Activated CD8-positive, alpha-beta memory T cell treated with anti-CD3 and anti-CD28 coated beads, Interleukin-2, amount 50 U/mL, for 48 hours (primary cell): ENCODE measurements around the gene NAALAD2.
"Not testable (repeated sequence)": the region's sequence is repeated elsewhere in the genome, so short reads cannot be mapped to it uniquely, and the experiment has no call there.

Experiments
- DNase-seq: peaks from one replicate; pipeline ENCODE4 v3.0.0-alpha.2; 2020

NAALAD2 gene

GRCh38 chr11:90197377-90197776 lies 62.9 kb downstream of the NAALAD2 start:
- DNase-seq, result no peak

- DNase-seq, result no peak
These were observed 67.9 kb downstream of the NAALAD2 start for GRCh38 chr11:90202342-90202741.

DNA sequence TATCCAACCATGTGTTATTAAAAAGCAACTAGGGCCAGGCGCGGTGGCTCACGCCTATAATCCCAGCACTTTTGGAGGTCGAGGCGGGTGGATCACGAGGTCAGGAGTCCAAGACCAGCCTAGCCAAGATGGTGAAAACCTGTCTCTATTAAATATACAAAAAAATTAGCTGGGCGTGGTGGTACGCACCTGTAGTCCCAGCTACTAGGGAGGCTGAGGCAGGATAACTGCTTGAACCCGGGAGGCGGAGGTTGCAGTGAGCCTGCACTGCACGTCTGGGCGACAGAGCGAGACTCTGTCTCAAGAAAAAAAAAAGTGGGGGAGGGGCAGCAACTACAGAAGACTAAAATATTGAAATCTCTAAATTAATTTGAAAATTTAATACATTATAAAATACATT lies 69.9 kb downstream of the NAALAD2 start:
- no peak for DNase-seq

- DNase-seq, result no peak
These were observed 70.6 kb downstream of the NAALAD2 start for GRCh38 chr11:90204832-90205646.

DNA sequence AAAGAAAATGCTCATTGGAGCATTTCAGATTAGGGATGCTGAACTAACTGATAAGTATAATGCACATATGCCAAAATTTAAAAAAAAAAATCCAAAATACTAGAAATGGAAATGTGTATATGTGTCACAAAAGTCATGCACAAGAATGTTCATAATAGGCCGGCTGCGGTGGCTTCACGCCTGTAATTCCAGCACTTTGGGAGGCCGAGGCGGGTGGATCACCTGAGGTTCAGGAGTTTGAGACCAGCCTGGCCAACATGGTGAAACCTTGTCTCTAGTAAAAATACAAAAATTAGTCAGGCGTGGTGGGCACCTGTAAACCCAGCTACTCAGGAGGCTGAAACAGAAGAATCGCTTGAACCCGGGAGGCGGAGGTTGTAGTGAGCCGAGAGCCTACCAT lies 73.5 kb downstream of the NAALAD2 start:
- not testable (repeated sequence) for DNase-seq

DNA sequence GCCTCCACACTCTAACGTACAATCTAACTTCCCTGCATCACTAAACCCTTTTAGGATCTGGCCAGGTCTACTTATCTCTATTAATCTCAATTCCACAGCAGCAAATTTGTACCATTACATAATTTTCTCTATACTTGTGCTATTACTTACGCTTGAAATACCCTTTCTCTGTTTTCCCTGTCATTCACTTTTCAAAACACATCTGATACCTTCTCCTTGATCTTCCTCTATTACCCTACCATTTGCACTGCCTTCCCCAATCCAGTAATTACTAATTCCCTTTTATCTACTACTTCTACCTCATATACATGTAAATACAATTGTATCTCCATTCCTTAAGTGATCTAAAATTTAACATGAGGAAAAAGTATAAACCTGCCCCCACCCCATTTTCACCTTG lies 74.4 kb downstream of the NAALAD2 start:
- DNase-seq, result no peak

GRCh38 chr11:90213322-90213721 lies 78.9 kb downstream of the NAALAD2 start:
- DNase-seq, result no peak

- DNase-seq, result no peak
These were observed 82.1 kb downstream of the NAALAD2 start for GRCh38 chr11:90216611-90217010.

DNA sequence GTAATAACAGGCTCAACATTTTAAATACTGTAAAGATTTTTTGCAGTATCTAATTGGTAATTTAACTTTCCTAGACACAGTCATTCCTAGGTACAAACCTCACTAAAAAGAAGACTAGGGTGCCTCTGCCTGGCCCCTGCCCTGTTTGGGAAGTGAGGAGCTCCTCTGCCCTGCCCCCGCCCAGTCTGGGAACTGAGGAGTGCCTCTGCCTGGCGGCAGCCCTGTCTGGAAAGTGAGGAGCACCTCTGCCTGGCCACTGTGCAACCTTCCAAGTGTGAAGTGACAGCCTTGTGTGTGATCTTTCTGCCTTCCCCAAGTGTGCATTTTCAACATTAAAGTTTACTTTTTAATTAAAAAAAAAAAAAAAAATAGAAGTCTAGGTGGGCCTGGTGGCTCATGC lies 84.1 kb downstream of the NAALAD2 start:
- DNase-seq, result no peak

- DNase-seq, result no peak
These were observed 85.0 kb downstream of the NAALAD2 start for GRCh38 chr11:90219438-90219837.

DNA sequence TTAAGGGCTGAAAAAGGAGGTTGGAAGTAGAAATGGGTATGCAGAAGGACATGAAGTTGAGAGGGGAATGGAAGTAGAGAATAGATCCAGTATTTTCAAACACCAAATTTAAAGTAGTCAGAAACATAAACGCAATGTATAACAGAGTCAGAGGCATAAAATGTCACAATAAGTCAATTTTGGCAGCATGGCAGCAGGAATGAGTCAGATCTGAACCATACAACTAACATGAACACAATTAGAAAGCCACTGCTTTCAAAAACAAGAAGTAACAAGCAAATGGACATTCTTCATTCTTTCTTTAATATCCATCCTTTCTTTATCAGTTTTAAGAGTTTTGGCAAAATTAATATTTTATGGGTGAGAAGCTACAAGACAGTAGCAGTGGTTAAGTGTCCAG lies 85.9 kb downstream of the NAALAD2 start:
- no peak for DNase-seq

DNA sequence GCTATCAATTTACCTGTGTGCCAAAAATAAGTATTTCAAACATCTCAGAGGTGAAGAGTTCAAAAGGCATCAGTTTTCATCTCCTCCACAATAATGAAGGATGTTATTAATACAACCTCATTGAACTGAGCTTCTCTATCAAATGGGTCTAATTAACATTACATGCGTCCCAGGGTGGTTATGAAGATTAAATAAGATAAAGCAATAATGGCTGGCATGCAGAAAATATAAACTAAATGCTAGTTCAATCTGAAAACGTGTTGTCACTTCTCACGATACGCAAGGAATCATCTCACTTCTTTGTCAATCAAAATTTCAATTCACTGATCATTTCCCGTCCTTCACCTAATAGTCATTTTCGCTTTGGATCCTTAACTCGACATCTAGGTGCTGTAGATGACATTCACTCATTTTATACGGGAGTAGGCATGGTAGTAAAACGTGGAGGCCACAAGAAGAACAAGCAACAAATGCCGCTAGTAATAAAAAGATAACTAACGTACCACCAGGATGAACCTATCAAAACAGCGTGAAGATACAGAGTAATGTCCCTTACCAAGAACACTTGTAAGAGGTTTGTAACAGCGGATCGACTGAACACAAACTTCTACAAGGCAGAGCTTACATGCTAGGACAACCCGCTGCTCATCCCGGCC lies 87.5 kb downstream of the NAALAD2 start:
- no peak for DNase-seq

DNA sequence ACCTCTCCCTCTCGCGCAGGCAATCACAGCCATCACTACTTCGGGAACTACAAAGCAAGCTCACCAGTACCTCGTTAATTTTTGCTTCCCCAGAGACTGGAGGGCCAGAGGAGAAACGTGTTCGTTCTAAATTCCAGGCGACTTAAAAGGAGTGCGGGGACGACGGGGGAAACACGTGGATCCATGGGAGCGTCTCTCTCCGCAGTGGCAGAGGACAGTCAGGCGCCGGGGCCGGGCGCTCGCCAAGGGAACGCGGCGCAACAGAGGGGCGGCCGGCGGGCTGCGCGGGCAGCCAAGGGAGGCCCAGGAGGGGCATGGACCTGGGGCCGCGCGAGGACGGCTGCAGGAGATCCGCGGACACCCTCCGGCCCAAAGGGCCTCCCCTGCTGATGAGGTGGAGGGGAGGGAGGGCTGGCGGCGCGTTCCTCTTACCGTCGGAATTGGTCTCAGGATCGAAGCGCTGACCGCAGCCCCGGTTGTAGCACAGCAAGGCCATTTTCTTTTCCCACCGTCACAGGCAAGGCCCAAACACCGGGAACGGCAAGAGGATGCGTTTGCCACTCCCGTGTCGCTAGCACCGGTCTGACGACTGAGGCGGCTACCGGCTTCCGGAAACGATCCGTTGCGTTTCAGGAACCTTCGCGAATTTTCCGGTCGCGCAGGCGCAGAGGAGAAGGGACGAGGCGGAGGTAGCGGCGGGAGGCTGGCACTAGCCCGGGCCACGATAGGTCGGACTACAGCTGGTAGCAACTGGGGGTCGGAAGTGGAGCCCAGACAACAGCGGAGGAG lies 88.2 kb downstream of the NAALAD2 start, which contains the start of gene CHORDC1:
CHORDC1 (minus strand) TSS at position 591 of the 789 bp plus-strand sequence; CDS start at position 496, 95 bp downstream.
- peak; percentile 98 for DNase-seq

DNA sequence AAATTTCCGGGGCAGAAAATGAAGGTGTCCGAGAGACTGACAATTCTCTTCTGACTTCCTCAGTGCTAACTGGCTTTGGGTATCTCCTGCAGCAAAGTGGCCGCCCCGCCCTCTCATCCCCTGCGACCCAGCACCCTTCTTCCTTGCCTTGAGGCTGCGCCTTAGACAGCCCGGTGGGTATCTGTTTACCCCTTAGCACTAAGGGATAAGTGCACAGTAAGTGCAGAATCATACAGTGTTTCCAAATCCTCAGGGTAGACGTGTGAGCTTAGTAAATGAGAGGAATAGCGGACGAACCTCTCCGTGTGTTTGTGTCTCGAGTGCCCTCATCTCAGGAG lies 88.8 kb downstream of the NAALAD2 start:
- no peak for DNase-seq

- DNase-seq, result no peak
These were observed 93.6 kb downstream of the NAALAD2 start for GRCh38 chr11:90228056-90228455.

DNA sequence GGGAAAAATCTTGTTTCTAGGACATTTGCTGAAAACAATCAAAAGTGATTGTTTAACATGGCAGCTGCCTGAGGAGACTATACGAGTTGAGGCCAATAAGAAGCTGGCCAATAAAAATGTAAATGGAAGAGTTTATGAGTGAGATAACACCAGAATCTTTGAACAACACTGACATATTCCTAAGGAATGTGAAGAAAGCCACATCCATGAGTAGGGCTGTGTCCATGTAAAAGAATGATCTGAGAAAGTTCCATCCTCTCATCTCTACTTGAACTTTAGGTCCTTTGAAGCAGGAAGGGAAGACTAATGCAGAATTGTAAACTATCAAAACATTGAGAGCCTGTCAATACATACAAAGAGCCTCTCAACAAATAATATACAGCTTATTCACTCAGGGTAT lies 95.3 kb downstream of the NAALAD2 start:
- no peak for DNase-seq

- DNase-seq, result no peak
These were observed 100.5 kb downstream of the NAALAD2 start for GRCh38 chr11:90234977-90235376.

DNA sequence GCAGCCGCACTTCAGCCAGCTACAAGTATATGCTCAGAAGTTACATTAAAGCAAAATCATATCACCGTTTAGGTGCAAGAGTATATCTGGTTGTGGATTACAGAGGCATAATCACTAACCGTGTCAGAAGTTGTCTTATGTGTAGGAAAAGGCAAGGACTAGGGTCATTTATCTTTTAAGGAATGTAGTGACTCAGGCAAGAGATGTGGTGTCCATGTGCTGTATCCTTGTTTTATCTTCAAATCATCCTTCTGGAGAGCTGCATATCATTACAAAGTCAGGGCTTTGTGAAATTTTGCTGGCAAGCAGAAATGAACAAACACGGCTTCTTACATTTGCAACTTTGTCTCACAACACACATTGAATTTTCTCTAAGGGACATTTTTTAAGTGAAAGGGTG lies 101.1 kb downstream of the NAALAD2 start:
- no peak for DNase-seq

- no peak for DNase-seq
These were observed 102.5 kb downstream of the NAALAD2 start for GRCh38 chr11:90237004-90237403.

DNA sequence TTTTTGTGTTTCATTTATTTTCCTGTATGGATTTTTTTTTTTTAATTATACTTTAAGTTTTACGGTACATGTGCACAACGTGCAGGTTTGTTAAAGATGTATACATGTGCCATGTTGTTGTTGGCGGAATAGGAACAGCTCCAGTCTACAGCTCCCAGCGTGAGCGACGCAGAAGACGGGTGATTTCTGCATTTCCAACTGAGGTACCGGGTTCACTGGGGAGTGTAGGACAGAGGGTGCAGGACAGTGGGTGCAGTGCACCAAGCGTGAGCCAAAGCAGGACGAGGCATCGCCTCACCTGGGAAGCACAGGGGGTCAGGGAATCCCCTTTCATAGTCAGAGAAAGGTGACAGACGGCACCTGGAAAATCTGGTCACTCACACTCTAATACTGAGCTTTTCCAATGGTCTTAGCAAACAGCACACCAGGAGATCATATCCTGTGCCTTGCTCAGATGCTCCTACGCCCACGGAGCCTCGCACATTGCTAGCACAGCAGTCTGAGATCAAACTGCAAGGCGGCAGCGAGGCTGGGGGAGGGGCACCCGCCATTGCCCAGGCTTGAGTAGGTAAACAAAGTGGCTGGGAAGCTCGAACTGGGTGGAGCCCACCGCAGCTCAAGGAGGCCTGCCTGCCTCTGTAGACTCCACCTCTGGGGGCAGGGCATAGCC lies 105.6 kb downstream of the NAALAD2 start:
- not testable (repeated sequence) for DNase-seq

DNA sequence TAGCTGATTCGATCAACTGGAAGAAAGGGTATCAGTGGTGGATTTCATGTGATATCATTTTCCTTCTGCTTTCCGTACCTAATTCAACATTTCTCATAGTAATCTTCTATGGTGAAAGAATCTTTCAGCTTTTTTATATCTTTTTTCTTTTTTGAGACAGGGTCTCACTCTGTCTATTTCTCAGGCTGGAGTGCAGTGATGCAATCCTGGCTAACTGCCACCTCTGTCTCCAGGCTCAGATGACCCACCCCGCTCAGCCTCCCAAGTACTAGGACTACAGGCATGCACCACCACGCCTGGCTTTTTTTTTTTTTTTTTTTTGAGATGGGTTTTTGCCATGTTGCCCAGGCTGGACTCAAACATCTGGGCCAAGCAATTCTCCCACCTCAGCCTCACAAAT lies 107.0 kb downstream of the NAALAD2 start:
- no peak for DNase-seq
